ENCODE results near the gene BBS2.

DNA sequence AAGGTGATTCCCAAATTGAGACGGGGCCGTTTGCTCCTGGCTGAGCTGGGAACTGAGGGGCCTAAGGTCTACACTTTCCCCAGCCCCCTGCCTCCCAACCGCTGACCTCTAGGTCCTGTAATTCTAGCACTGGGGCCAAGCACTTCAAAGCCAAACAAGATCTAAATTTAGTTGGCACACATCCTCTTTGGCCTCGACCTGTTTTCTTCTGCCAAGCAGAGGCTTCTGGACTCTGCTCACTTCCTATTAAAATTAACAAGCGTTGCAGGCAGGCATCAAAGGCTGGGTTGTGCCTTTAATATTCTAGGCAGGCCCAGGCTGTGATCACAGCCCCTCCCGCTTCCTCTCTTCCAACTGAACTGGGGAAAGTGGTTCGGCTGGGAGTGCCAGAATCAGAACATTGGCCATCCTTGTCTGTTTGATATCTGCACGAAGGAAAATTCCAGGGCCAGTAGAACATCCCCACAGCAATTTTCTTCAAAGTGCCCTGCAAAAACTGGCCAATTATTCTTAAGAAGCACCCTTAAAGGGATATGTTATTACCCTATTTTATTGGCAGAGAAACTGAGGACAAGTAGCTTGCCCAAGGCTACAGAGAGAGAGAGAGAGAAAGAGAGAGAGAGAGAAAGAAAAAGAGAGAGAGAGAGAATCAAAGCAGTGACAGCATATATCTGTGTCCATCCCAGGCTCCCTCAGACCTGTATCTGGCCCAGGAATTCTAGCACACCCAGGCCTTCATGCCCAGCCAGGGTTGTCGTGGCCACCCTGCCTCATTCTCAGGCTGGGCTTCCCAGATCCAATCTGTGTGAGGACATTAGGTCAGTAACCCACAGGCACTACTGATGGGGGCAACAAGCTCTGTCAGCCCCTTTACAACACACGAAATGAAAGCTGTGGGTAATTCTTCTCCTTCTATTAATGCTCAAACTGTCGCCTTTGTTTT is 32.2 kb upstream of the BBS2 start:
- TF ChIP-seq, protein P1, sequence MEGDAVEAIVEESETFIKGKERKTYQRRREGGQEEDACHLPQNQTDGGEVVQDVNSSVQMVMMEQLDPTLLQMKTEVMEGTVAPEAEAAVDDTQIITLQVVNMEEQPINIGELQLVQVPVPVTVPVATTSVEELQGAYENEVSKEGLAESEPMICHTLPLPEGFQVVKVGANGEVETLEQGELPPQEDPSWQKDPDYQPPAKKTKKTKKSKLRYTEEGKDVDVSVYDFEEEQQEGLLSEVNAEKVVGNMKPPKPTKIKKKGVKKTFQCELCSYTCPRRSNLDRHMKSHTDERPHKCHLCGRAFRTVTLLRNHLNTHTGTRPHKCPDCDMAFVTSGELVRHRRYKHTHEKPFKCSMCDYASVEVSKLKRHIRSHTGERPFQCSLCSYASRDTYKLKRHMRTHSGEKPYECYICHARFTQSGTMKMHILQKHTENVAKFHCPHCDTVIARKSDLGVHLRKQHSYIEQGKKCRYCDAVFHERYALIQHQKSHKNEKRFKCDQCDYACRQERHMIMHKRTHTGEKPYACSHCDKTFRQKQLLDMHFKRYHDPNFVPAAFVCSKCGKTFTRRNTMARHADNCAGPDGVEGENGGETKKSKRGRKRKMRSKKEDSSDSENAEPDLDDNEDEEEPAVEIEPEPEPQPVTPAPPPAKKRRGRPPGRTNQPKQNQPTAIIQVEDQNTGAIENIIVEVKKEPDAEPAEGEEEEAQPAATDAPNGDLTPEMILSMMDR (IDR thresholded peaks at IDR 0.05): no peak
- no peak for TF ChIP-seq POLR2A (IDR thresholded peaks at IDR 0.05)
